ENCODE data around the gene PDZRN3. TPM values are rescaled to one million over a fixed set of nuclear protein-coding genes. Genes with fewer than 3 reads are reported as not detected.
A peak's percentile ranks its signal among the peaks of the same experiment; 100 is the strongest.

Gene PDZRN3
- total and polyA plus RNA-seq, 12 donors: 17.7 to 143 (median 74.6) TPM

GRCh38 chr3:73602170-73602569 is 22.6 kb downstream of the PDZRN3 start:
- H3K27me3 ChIP-seq: no peaks in the 10 kb centered on the region
- no peaks in the 10 kb centered on the region for H3K9me3 ChIP-seq
- intact Hi-C loops (cut with DNase I): loop anchor here in 2 of 10 donors (10.0 kb wide), 1 partner anchor 87 kb away; no protein-coding TSS in a partner anchor
- DNase-seq (no peak), ATAC-seq (peak in 4 of 8 donors; percentile 28 to 77 (median 47))
- no peak overlapping the region for H3K4me3 ChIP-seq
- peak overlapping the region in 6 of 10 donors; percentile 9 to 67 (median 47) for H3K27ac ChIP-seq
- H3K4me1 ChIP-seq: peaks cover 0 to 87% (median 48%) of the 10 kb centered on the region in 9 donors
- 31 to 37% methylated on average over 3 of the region's 3 CpGs for WGBS, 2 donors
- no peak for TF ChIP-seq CTCF (IDR thresholded peaks at IDR 0.05)
- peaks cover 0 to 10% (median 0%) of the 10 kb centered on the region in 9 donors for H3K36me3 ChIP-seq

- no peak for ATAC-seq
- peaks cover 0 to 87% (median 48%) of the 10 kb centered on the region in 9 donors for H3K4me1 ChIP-seq
Measured at GRCh38 chr3:73601481-73601880, 23.3 kb downstream of the PDZRN3 start.

GRCh38 chr3:73601011-73601410 is 23.7 kb downstream of the PDZRN3 start:
- H3K27ac ChIP-seq: peak overlapping the region in 7 of 10 donors; percentile 9 to 67 (median 46)
- ATAC-seq: no peak

More at GRCh38 chr3:73601481-73601880, 23.3 kb downstream of the PDZRN3 start:
- H3K9me3 ChIP-seq: no peaks in the 10 kb centered on the region
- 74 to 80% methylated on average over 2 of the region's 2 CpGs for WGBS, 2 donors
- intact Hi-C loops (cut with DNase I): loop anchor here in 2 of 10 donors (10.0 kb wide), 1 partner anchor 87 kb away; no protein-coding TSS in a partner anchor
- no peaks in the 10 kb centered on the region for H3K27me3 ChIP-seq
- peak overlapping the region in 6 of 10 donors; percentile 9 to 67 (median 47) for H3K27ac ChIP-seq
- H3K4me3 ChIP-seq: no peak overlapping the region
- TF ChIP-seq CTCF (IDR thresholded peaks at IDR 0.05): no peak
- H3K36me3 ChIP-seq: peaks cover 0 to 10% (median 0%) of the 10 kb centered on the region in 9 donors
- no peak for DNase-seq

More at GRCh38 chr3:73601011-73601410, 23.7 kb downstream of the PDZRN3 start:
- Histone ChIP-seq H3K4me1 (peaks cover 0 to 82% (median 44%) of the 10 kb centered on the region in 9 donors), H3K36me3 (peaks cover 0 to 14% (median 0%) of the 10 kb centered on the region in 9 donors), H3K4me3 (no peak overlapping the region), H3K27me3 (no peaks in the 10 kb centered on the region), H3K9me3 (no peaks in the 10 kb centered on the region)
- WGBS, 2 donors: 38% methylated on average over 4 of the region's 4 CpGs
- no peak for TF ChIP-seq CTCF (IDR thresholded peaks at IDR 0.05)
- DNase-seq: no peak
- intact Hi-C loops (cut with DNase I): loop anchor here in 2 of 10 donors (10.0 kb wide), 1 partner anchor 86 kb away; no protein-coding TSS in a partner anchor
